SK-N-SH (cell line): ENCODE data around the gene FAM9C. TPM values are rescaled to one million over a fixed set of nuclear protein-coding genes. Genes with fewer than 3 reads are reported as not detected.

Source experiments
- CTCF ChIA-PET: fragments of 300-600, 350-600 bp; formaldehyde crosslinking; extraction: SDS; loops from one replicate; lab custom pipeline; 2021; lab: Yijun Ruan, JAX
- POLR2A ChIA-PET: fragments of 350-600 bp; sonication (Branson Sonifier 250); formaldehyde crosslinking; extraction: SDS; loops from one replicate; lab custom pipeline; 2020; ENCODE audit warnings: antibody characterized with exemption, inconsistent platforms; lab: Yijun Ruan, JAX
- DNase-seq: peaks from one replicate; pipeline ENCODE4 v3.0.0; 2012
- H2AFZ ChIP-seq: fragments of 200-600 bp; sonication (generic); 2 replicates; pipeline ENCODE4 v1.8.1; 2016; ENCODE audit warnings: antibody characterized with exemption, mild to moderate bottlenecking, low read depth
- H3F3A ChIP-seq: fragments of 200-600 bp; sonication (generic); replicated peaks from 2 replicates; pipeline ENCODE3; 2016; ENCODE audit warnings: antibody characterized with exemption, mild to moderate bottlenecking; ENCODE audit not compliant: insufficient read depth
- H3K27ac ChIP-seq, 2 experiments: fragments of 200-500 bp in 1 of 2; fragments of 200-600 bp in 1 of 2; sonication (Bioruptor generic) in 1 of 2; sonication (generic), shearing (Covaris generic) in 1 of 2; 2 replicates each; pipeline versions ENCODE4 v1.5.1 to v1.6.1; 2014 to 2016; ENCODE audit warnings: low read depth in 2 of 2, inconsistent platforms in 1 of 2, low read length in 1 of 2, mild to moderate bottlenecking in 1 of 2, mixed read lengths in 1 of 2
- H3K27me3 ChIP-seq: fragments of 200-600 bp; sonication (generic), shearing (Covaris generic); 2 replicates; pipeline ENCODE4 v1.6.1; 2016; ENCODE audit warnings: mixed run types; ENCODE audit not compliant: insufficient read depth
- H3K36me3 ChIP-seq, 2 experiments: fragments of 200-500 bp in 1 of 2; fragments of 200-600 bp in 1 of 2; sonication (Bioruptor generic) in 1 of 2; sonication (generic) in 1 of 2; replicated peaks in 1 of 2; 2 replicates each; pipeline versions ENCODE3 to v1.5.1; 2014 to 2016; ENCODE audit warnings: low read length in 1 of 2, mild to moderate bottlenecking in 1 of 2; ENCODE audit not compliant: insufficient read depth in 2 of 2, control insufficient read depth in 1 of 2
- H3K4me1 ChIP-seq, 2 experiments: fragments of 200-500 bp in 1 of 2; fragments of 200-600 bp in 1 of 2; sonication (Bioruptor generic) in 1 of 2; sonication (generic), shearing (Covaris generic) in 1 of 2; 2 replicates each; pipeline versions ENCODE4 v1.5.1 to v1.6.1; 2014 to 2016; ENCODE audit warnings: low read depth in 1 of 2, low read length in 1 of 2, mixed run types in 1 of 2; ENCODE audit not compliant: insufficient read depth in 2 of 2, control insufficient read depth in 1 of 2
- H3K4me2 ChIP-seq: fragments of 200-600 bp; sonication (generic), shearing (Covaris generic); 2 replicates; pipeline ENCODE4 v1.6.1; 2017; ENCODE audit warnings: mixed run types
- H3K4me3 ChIP-seq, 2 experiments: fragments of 200-500 bp in 1 of 2; fragments of 200-600 bp in 1 of 2; sonication (Bioruptor generic) in 1 of 2; sonication (generic), shearing (Covaris generic) in 1 of 2; 2 replicates each; pipeline versions ENCODE4 v1.5.1 to v1.8.1; 2014 to 2016; ENCODE audit warnings: low read depth in 2 of 2, inconsistent platforms in 1 of 2, low read length in 1 of 2, mild to moderate bottlenecking in 1 of 2, mixed read lengths in 1 of 2, moderate library complexity in 1 of 2
- H3K79me2 ChIP-seq: fragments of 200-600 bp; sonication (generic); 2 replicates; pipeline ENCODE4 v1.8.1; 2017; ENCODE audit warnings: mild to moderate bottlenecking; ENCODE audit not compliant: insufficient read depth
- H3K9ac ChIP-seq: fragments of 200-600 bp; sonication (generic); 2 replicates; pipeline ENCODE4 v1.6.1; 2017; ENCODE audit warnings: mixed run types
- H3K9me2 ChIP-seq: fragments of 200-600 bp; sonication (generic); 2 replicates; pipeline ENCODE4 v1.6.1; 2017; ENCODE audit warnings: mixed run types
- H3K9me3 ChIP-seq: fragments of 200-600 bp; sonication (generic); 2 replicates; pipeline ENCODE4 v1.6.1; 2017; ENCODE audit warnings: mixed run types, mild to moderate bottlenecking, moderate library complexity
- H4K20me1 ChIP-seq: fragments of 200-600 bp; sonication (generic); 2 replicates; pipeline ENCODE4 v1.6.1; 2017; ENCODE audit warnings: mild to moderate bottlenecking, mixed run types; ENCODE audit not compliant: insufficient read depth
- EZH2phosphoT487 ChIP-seq: fragments of 200-600 bp; sonication (generic); IDR thresholded peaks from 2 replicates; pipeline ENCODE4 v1.6.1; 2017; ENCODE audit warnings: low read depth, mixed run types, mild to moderate bottlenecking, antibody characterized with exemption, moderate library complexity, borderline replicate concordance
- FOSL2 ChIP-seq: IDR thresholded peaks from 2 replicates; pipeline ENCODE4 v1.4.0; 2012; ENCODE audit warnings: low read depth, mild to moderate bottlenecking, moderate library complexity, borderline replicate concordance
- MAX ChIP-seq: IDR thresholded peaks from 2 replicates; pipeline ENCODE4 v1.4.0; 2012; ENCODE audit warnings: low read depth
- MEF2A ChIP-seq: IDR thresholded peaks from 2 replicates; pipeline ENCODE4 v1.4.0; 2012; ENCODE audit warnings: low read depth, borderline replicate concordance
- RXRA ChIP-seq: IDR thresholded peaks from 2 replicates; pipeline ENCODE4 v1.4.0; 2012; ENCODE audit warnings: low read depth, mild to moderate bottlenecking, borderline replicate concordance
- SIN3A ChIP-seq: IDR thresholded peaks from 2 replicates; pipeline ENCODE4 v1.6.1; 2012; ENCODE audit warnings: low read depth, mild to moderate bottlenecking, low read length, moderate library complexity, borderline replicate concordance
- TAF1 ChIP-seq: IDR thresholded peaks from 2 replicates; pipeline ENCODE4 v1.6.1; 2012; ENCODE audit warnings: low read depth, mild to moderate bottlenecking, low read length, moderate library complexity, borderline replicate concordance
- TCF12 ChIP-seq: IDR thresholded peaks from 2 replicates; pipeline ENCODE4 v1.4.0; 2012
- WGBS: methylation state at CpG from one replicate; pipeline ENCODE4 v1.1.6; 2017; ENCODE audit warnings: low lambda C conversion rate; 5-methylcytosine and 5-hydroxymethylcytosine counted together
- polyA plus RNA-seq, 3 experiments: library from polyadenylated mRNA; depleted of rRNA; stranded (reverse); fragments of >200 nt; gene quantifications; 2 replicates each; pipeline ENCODE4 v1.2.3, GENCODE V29; 2012
- TF ChIP-seq, protein P1 (sequence below): IDR thresholded peaks from 2 replicates; pipeline ENCODE4 v1.4.0; 2012; ENCODE audit warnings: low read depth, borderline replicate concordance

FAM9C gene
- polyA plus RNA-seq, 1 of the 3 experiments (the other 2 are of a cell fraction) = 2.6 TPM

GRCh38 chrX:13078739-13079444 is 34.5 kb upstream of the FAM9C start:
- Histone ChIP-seq H4K20me1 (no peaks in the 10 kb centered on the region), H3K4me2 (peak overlapping the region; percentile 66), H2AFZ (peak overlapping the region; percentile 84), H3K27me3 (no peaks in the 10 kb centered on the region), H3K9me3 (no peaks in the 10 kb centered on the region), H3K4me1 (peaks cover 0 to 7% of the 10 kb centered on the region in 2 experiments; a peak in 1 of 4 replicates), H3K9ac (peak overlapping the region; percentile 61; the same call in 1 of the 2 replicates), H3K27ac (peak overlapping the region; percentile 69 to 84; a peak in 3 of 4 replicates), H3K9me2 (no peaks in the 10 kb centered on the region), H3K36me3 (no peaks in the 10 kb centered on the region), H3F3A (peaks cover 14% of the 10 kb centered on the region), H3K79me2 (no peaks in the 10 kb centered on the region), H3K4me3 (peak overlapping the region in 1 of 2 experiments; percentile 18; a peak in 1 of 4 replicates)
- 0 out of 2 replicates have a peak, but pooled peaks have one; percentile 11 for TF ChIP-seq TCF12
- no peak for TF ChIP-seq RXRA
- POLR2A ChIA-PET = no interaction called here
- DNase-seq = no peak
- WGBS = 63% methylated on average over 9 of the region's 10 CpGs
- CTCF ChIA-PET = interaction anchor here (0.6 kb wide), 1 partner anchor 14 kb away, joined by 3 read pairs; no protein-coding TSS in a partner anchor

DNA sequence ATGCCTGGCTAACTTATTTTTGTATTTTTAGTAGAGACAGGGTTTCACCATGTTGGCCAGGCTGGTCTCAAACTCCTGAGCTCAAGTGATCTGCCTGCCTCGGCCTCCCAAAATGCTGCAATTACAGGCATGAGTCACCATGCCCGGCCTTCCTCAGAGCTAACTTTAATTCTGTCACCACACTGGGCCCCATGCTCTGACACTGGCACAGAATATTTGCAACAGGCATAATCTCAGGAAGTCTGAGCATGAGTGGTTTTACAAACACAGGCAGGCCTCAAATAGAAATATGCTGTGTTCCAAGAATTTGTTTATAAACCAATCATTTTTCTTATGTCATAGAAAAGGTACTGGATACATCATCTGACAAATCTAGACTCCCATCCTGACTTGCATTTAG is 32.7 kb upstream of the FAM9C start:
- 0 out of 2 replicates have a peak overlapping the region, but pooled peaks have one; percentile 2 for H3K9ac ChIP-seq
- peak overlapping the region in 1 of 2 experiments; percentile 84; a peak in 3 of 4 replicates for H3K27ac ChIP-seq
- no peaks in the 10 kb centered on the region for H3K27me3 ChIP-seq
- no peaks in the 10 kb centered on the region for H4K20me1 ChIP-seq
- peaks cover 14% of the 10 kb centered on the region for H3F3A ChIP-seq
- no peak overlapping the region for H3K4me2 ChIP-seq
- peak overlapping the region; percentile 0; the same call in 1 of the 2 replicates for H2AFZ ChIP-seq
- CTCF ChIA-PET = no interaction called here
- POLR2A ChIA-PET = no interaction called here
- H3K9me2 ChIP-seq = no peaks in the 10 kb centered on the region
- H3K4me3 ChIP-seq = no peak overlapping the region
- peak; percentile 31; the same call in 1 of the 2 replicates for TF ChIP-seq FOSL2
- TF ChIP-seq EZH2phosphoT487 = no peak
- TF ChIP-seq MAX = 0 out of 2 replicates have a peak, but pooled peaks have one; percentile 20
- TF ChIP-seq SIN3A = no peak
- no peak for TF ChIP-seq TAF1
- peak; percentile 27; the same call in 1 of the 2 replicates for TF ChIP-seq MEF2A
- TF ChIP-seq, protein P1, sequence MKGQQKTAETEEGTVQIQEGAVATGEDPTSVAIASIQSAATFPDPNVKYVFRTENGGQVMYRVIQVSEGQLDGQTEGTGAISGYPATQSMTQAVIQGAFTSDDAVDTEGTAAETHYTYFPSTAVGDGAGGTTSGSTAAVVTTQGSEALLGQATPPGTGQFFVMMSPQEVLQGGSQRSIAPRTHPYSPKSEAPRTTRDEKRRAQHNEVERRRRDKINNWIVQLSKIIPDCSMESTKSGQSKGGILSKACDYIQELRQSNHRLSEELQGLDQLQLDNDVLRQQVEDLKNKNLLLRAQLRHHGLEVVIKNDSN = no peak
- H3K36me3 ChIP-seq = no peaks in the 10 kb centered on the region
- no peaks in the 10 kb centered on the region for H3K79me2 ChIP-seq
- H3K9me3 ChIP-seq = no peaks in the 10 kb centered on the region
- 36% methylated on average over 2 of the region's 2 CpGs for WGBS
- no peak for DNase-seq
- H3K4me1 ChIP-seq = 0 out of 4 replicates have a peak, but pooled peaks cover 0 to 7% of the 10 kb centered on the region in 2 experiments
